Left lung (tissue), 10 donors: Measurements from ENCODE around the gene B3GNT5. TPM values are rescaled to one million over a fixed set of nuclear protein-coding genes. Genes with fewer than 3 reads are reported as not detected.

Source experiments
- ATAC-seq: fragments of 200-7000 bp; cut with Tn5 transposase; one replicate; pipeline ENCODE4 v1.9.1; 2020; ENCODE audit warnings: moderate library complexity
- DNase-seq, 4 donors: peaks; one replicate each; pipeline ENCODE4 v3.0.0-alpha.2; 2013 to 2020
- H3K27ac ChIP-seq, 2 donors: fragments of 200-600 bp; sonication (generic) in 1 of 2; one replicate each; pipeline versions ENCODE4 v1.5.0 to v1.8.0; 2020 to 2021
- H3K27me3 ChIP-seq, 2 donors: fragments of 200-600 bp; sonication (generic) in 1 of 2; one replicate each; pipeline versions ENCODE4 v1.5.0 to v1.8.0; 2020 to 2021
- H3K36me3 ChIP-seq, 2 donors: fragments of 200-600 bp; sonication (generic) in 1 of 2; one replicate each; pipeline versions ENCODE4 v1.5.0 to v1.8.0; 2020 to 2021
- H3K4me1 ChIP-seq, 2 donors: fragments of 200-600 bp; one replicate each; pipeline ENCODE4 v1.8.0; 2021
- H3K4me3 ChIP-seq, 2 donors: fragments of 200-600 bp; sonication (generic) in 1 of 2; one replicate each; pipeline versions ENCODE4 v1.5.0 to v1.8.0; 2020 to 2021; ENCODE audit warnings: mild to moderate bottlenecking in 1 of 2
- H3K9me3 ChIP-seq, 2 donors: fragments of 200-600 bp; sonication (generic) in 1 of 2; one replicate each; pipeline versions ENCODE4 v1.5.0 to v1.8.0; 2020 to 2021
- CTCF ChIP-seq, 2 donors: fragments of 200-600 bp; sonication (generic) in 1 of 2; IDR thresholded peaks; one replicate each; pipeline versions ENCODE4 v1.5.0 to v1.8.0; 2021; ENCODE audit warnings: antibody characterized with exemption in 2 of 2
- intact Hi-C, 2 donors: fragments of 100-400 bp; cut with DNase I; formaldehyde crosslinking; loops; one replicate each; pipeline versions ENCODE4 v1.11.2 to v1.14.2; 2022
- polyA plus RNA-seq, 6 donors: library from polyadenylated mRNA; unstranded; fragments of 120-200 nt; gene quantifications; one replicate each; pipeline ENCODE4 v1.2.1, GENCODE V29; 2013; ENCODE audit not compliant: insufficient read length in 6 of 6
- total RNA-seq, 2 donors: library from RNA; stranded (reverse); fragmentation: NEBNext Ultra II Directional; extraction: Animal tissue kit (Norgen Biotek cat#: 25700); gene quantifications; one replicate each; pipeline ENCODE4 v1.2.1, GENCODE V29; 2021
- donor health status: DM: no; HTN: yes; CAD: no.
- donor health status: DM: no; HTN: no; CAD: no.

B3GNT5 gene
- total and polyA plus RNA-seq, 8 donors: 21.7 to 45.2 (median 26.9) TPM

GRCh38 chr3:183259621-183260020 lies 6.6 kb downstream of the B3GNT5 start:
- intact Hi-C loops: no loop called here
- H3K36me3 ChIP-seq: no peaks in the 10 kb centered on the region
- ATAC-seq (no peak), DNase-seq (no peak)
- H3K27me3 ChIP-seq: no peaks in the 10 kb centered on the region
- H3K9me3 ChIP-seq: no peaks in the 10 kb centered on the region
- peak overlapping the region; percentile 40 to 88 for H3K27ac ChIP-seq
- H3K4me3 ChIP-seq: no peak overlapping the region
- H3K4me1 ChIP-seq: peaks cover 14 to 90% of the 10 kb centered on the region in 2 donors
- TF ChIP-seq CTCF (IDR thresholded peaks at IDR 0.05): no peak

GRCh38 chr3:183260167-183260904 lies 7.3 kb downstream of the B3GNT5 start:
- no peaks in the 10 kb centered on the region for H3K36me3 ChIP-seq
- intact Hi-C loops: no loop called here
- no peak for DNase-seq
- no peaks in the 10 kb centered on the region for H3K9me3 ChIP-seq
- peak overlapping the region; percentile 40 to 88 for H3K27ac ChIP-seq
- ATAC-seq: peak; percentile 63
- H3K4me3 ChIP-seq: no peak overlapping the region
- no peak for TF ChIP-seq CTCF (IDR thresholded peaks at IDR 0.05)
- peaks cover 18 to 93% of the 10 kb centered on the region in 2 donors for H3K4me1 ChIP-seq
- H3K27me3 ChIP-seq: no peaks in the 10 kb centered on the region

GRCh38 chr3:183261151-183261724 lies 8.2 kb downstream of the B3GNT5 start:
- peaks cover 21 to 94% of the 10 kb centered on the region in 2 donors for H3K4me1 ChIP-seq
- H3K27ac ChIP-seq: peak overlapping the region in 1 of 2 donors; percentile 88
- H3K9me3 ChIP-seq: no peaks in the 10 kb centered on the region
- TF ChIP-seq CTCF (IDR thresholded peaks at IDR 0.05): no peak
- H3K36me3 ChIP-seq: no peaks in the 10 kb centered on the region
- intact Hi-C loops: no loop called here
- DNase-seq: no peak
- no peak for ATAC-seq
- no peaks in the 10 kb centered on the region for H3K27me3 ChIP-seq
- no peak overlapping the region for H3K4me3 ChIP-seq

GRCh38 chr3:183262875-183263378 lies 9.9 kb downstream of the B3GNT5 start:
- DNase-seq (no peak), ATAC-seq (no peak)
- Histone ChIP-seq H3K4me1 (peaks cover 21 to 96% of the 10 kb centered on the region in 2 donors), H3K4me3 (no peak overlapping the region), H3K27ac (no peak overlapping the region), H3K9me3 (no peaks in the 10 kb centered on the region), H3K27me3 (no peaks in the 10 kb centered on the region), H3K36me3 (no peaks in the 10 kb centered on the region)
- intact Hi-C loops: no loop called here
- TF ChIP-seq CTCF (IDR thresholded peaks at IDR 0.05): no peak

GRCh38 chr3:183264268-183264667 lies 11.2 kb downstream of the B3GNT5 start:
- Histone ChIP-seq H3K9me3 (no peaks in the 10 kb centered on the region), H3K4me1 (peaks cover 21 to 89% of the 10 kb centered on the region in 2 donors), H3K27ac (peak overlapping the region; percentile 33 to 55), H3K27me3 (no peaks in the 10 kb centered on the region), H3K36me3 (peaks cover 0 to 1% of the 10 kb centered on the region in 2 donors), H3K4me3 (no peak overlapping the region)
- ATAC-seq (peak; percentile 23), DNase-seq (no peak)
- intact Hi-C loops: no loop called here
- TF ChIP-seq CTCF (IDR thresholded peaks at IDR 0.05): no peak
